Gastrocnemius medialis (tissue), 4 donors: ENCODE data around the gene EXOG.

Experiments used
- CTCF ChIP-seq, 5 experiments: fragments of 450-650 bp in 3 of 5; fragments of 200-600 bp in 2 of 5; sonication (generic) in 2 of 5; IDR thresholded peaks in 4 of 5; conservative IDR thresholded peaks in 1 of 5; 1 replicate in 4 of 5; 2 replicates in 1 of 5; pipeline ENCODE4 v1.5.1; 2016 to 2019; ENCODE audit warnings: antibody characterized with exemption in 5 of 5, mild to moderate bottlenecking in 3 of 5, moderate library complexity in 3 of 5
- POLR2A ChIP-seq, 2 donors: fragments of 450-650 bp; IDR thresholded peaks; one replicate each; pipeline ENCODE4 v1.6.1; 2017; ENCODE audit warnings: antibody characterized with exemption in 2 of 2, mild to moderate bottlenecking in 2 of 2, moderate library complexity in 2 of 2

- TF ChIP-seq POLR2A (IDR thresholded peaks at IDR 0.05), result no peak
- TF ChIP-seq CTCF (IDR thresholded peaks at IDR 0.05 in 4 of 5, conservative IDR thresholded peaks at IDR 0.05 in 1 of 5), result no peak
Measured at GRCh38 chr3:38471260-38471857, 24.8 kb upstream of the EXOG start.
